ENCODE data around the gene ACVR1B. TPM values are rescaled to one million over a fixed set of nuclear protein-coding genes. Genes with fewer than 3 reads are reported as not detected.
A peak's percentile ranks its signal among the peaks of the same experiment; 100 is the strongest.

The ACVR1B gene
- total RNA-seq, 6 experiments from 2014 or later = 14.1 to 28.0 (median 25.0) TPM

- ATAC-seq (no peak), DNase-seq (peak in 1 of 3 donors; percentile 9)
- TF ChIP-seq POLR2A (IDR thresholded peaks at IDR 0.05) = no peak
- no peak for TF ChIP-seq CTCF (IDR thresholded peaks at IDR 0.05)
- Histone ChIP-seq H3K36me3 (no peaks in the 10 kb centered on the region), H3K9me3 (no peaks in the 10 kb centered on the region), H3K4me3 (no peak overlapping the region), H3K27me3 (no peaks in the 10 kb centered on the region), H3K4me1 (peaks cover 0 to 6% (median 0%) of the 10 kb centered on the region in 4 donors), H3K27ac (no peak overlapping the region)
- 82% methylated on average over 5 of the region's 6 CpGs for WGBS (ENCODE audit: insufficient coverage, low coverage, low lambda C conversion rate, missing lambda C conversion rate)
- intact Hi-C loops (cut with DNase I) = no loop called here
These were observed 41.3 kb upstream of the ACVR1B start for GRCh38 chr12:51910168-51910567.

- H3K27ac ChIP-seq = no peak overlapping the region
- no peak for DNase-seq
- peaks cover 0 to 6% (median 0%) of the 10 kb centered on the region in 4 donors for H3K4me1 ChIP-seq
- no peaks in the 10 kb centered on the region for H3K9me3 ChIP-seq
- intact Hi-C loops (cut with DNase I) = no loop called here
- TF ChIP-seq POLR2A (IDR thresholded peaks at IDR 0.05) (no peak), CTCF (IDR thresholded peaks at IDR 0.05) (no peak)
- H3K27me3 ChIP-seq = no peaks in the 10 kb centered on the region
- ATAC-seq = peak in 3 of 4 donors; percentile 8 to 26 (median 16)
- no CpG with 5 or more reads among the region's 3 CpGs for WGBS (ENCODE audit: insufficient coverage, low coverage, low lambda C conversion rate, missing lambda C conversion rate)
- H3K36me3 ChIP-seq = no peaks in the 10 kb centered on the region
- no peak overlapping the region for H3K4me3 ChIP-seq
These were observed 40.8 kb upstream of the ACVR1B start for GRCh38 chr12:51910691-51911090.

GRCh38 chr12:51911307-51911706 lies 40.2 kb upstream of the ACVR1B start:
- intact Hi-C loops (cut with DNase I) = no loop called here
- no peaks in the 10 kb centered on the region for H3K27me3 ChIP-seq
- peak in 1 of 4 donors; percentile 26 for ATAC-seq

GRCh38 chr12:51911788-51912711 lies 39.4 kb upstream of the ACVR1B start:
- TF ChIP-seq CTCF (IDR thresholded peaks at IDR 0.05) = no peak
- TF ChIP-seq POLR2A (IDR thresholded peaks at IDR 0.05) = no peak
- no peaks in the 10 kb centered on the region for H3K27me3 ChIP-seq
- DNase-seq (peak in 2 of 3 donors; percentile 51), ATAC-seq (peak; percentile 55 to 72 (median 64))
- no peaks in the 10 kb centered on the region for H3K36me3 ChIP-seq
- WGBS (ENCODE audit: insufficient coverage, low coverage, low lambda C conversion rate, missing lambda C conversion rate) = 15% methylated on average over 2 of the region's 8 CpGs
- H3K4me3 ChIP-seq = peak overlapping the region in 1 of 3 donors; percentile 5
- no peaks in the 10 kb centered on the region for H3K9me3 ChIP-seq
- peaks cover 0 to 6% (median 0%) of the 10 kb centered on the region in 4 donors for H3K4me1 ChIP-seq
- H3K27ac ChIP-seq = no peak overlapping the region
- intact Hi-C loops (cut with DNase I) = no loop called here

More at GRCh38 chr12:51911307-51911706, 40.2 kb upstream of the ACVR1B start:
- no peak for TF ChIP-seq POLR2A (IDR thresholded peaks at IDR 0.05)
- H3K4me3 ChIP-seq = no peak overlapping the region
- H3K4me1 ChIP-seq = peaks cover 0 to 6% (median 0%) of the 10 kb centered on the region in 4 donors
- no peaks in the 10 kb centered on the region for H3K9me3 ChIP-seq
- no peak overlapping the region for H3K27ac ChIP-seq
- WGBS (ENCODE audit: insufficient coverage, low coverage, low lambda C conversion rate, missing lambda C conversion rate) = no CpG with 5 or more reads among the region's 6 CpGs
- DNase-seq = peak in 1 of 3 donors; percentile 31
- H3K36me3 ChIP-seq = no peaks in the 10 kb centered on the region
